SU-DHL-6 (cell line): ENCODE data around the gene TRMT1L.

Experiments
- EZH2phosphoT487 ChIP-seq: fragments of 200-600 bp; sonication (generic), shearing (Covaris generic); conservative IDR thresholded peaks from 2 replicates; pipeline ENCODE4 v1.6.1; 2018; ENCODE audit warnings: mild to moderate bottlenecking, antibody characterized with exemption, low read length, moderate library complexity, mixed read lengths
- TF ChIP-seq, protein P1 (sequence below): fragments of 200-600 bp; sonication (generic); IDR thresholded peaks from one replicate; pipeline ENCODE4 v1.5.1; 2017; ENCODE audit warnings: antibody characterized with exemption, mild to moderate bottlenecking, low read length, moderate library complexity; ENCODE audit not compliant: insufficient read depth, poor library complexity, severe bottlenecking

- TF ChIP-seq, protein P1, sequence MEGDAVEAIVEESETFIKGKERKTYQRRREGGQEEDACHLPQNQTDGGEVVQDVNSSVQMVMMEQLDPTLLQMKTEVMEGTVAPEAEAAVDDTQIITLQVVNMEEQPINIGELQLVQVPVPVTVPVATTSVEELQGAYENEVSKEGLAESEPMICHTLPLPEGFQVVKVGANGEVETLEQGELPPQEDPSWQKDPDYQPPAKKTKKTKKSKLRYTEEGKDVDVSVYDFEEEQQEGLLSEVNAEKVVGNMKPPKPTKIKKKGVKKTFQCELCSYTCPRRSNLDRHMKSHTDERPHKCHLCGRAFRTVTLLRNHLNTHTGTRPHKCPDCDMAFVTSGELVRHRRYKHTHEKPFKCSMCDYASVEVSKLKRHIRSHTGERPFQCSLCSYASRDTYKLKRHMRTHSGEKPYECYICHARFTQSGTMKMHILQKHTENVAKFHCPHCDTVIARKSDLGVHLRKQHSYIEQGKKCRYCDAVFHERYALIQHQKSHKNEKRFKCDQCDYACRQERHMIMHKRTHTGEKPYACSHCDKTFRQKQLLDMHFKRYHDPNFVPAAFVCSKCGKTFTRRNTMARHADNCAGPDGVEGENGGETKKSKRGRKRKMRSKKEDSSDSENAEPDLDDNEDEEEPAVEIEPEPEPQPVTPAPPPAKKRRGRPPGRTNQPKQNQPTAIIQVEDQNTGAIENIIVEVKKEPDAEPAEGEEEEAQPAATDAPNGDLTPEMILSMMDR: no peak
- no peak for TF ChIP-seq EZH2phosphoT487
Observed at GRCh38 chr1:185091480-185091879, 65.3 kb downstream of the TRMT1L start.
